ENCODE results near the gene LRRC40.
"Not testable (repeated sequence)": the region's sequence is repeated elsewhere in the genome, so short reads cannot be mapped to it uniquely, and the experiment has no call there.

LRRC40 gene

GRCh38 chr1:70192446-70192845 lies 12.9 kb downstream of the LRRC40 start:
- CTCF ChIA-PET = interaction anchor here (1.0 kb wide), 1 partner anchor 24 kb away, joined by 3 read pairs; no protein-coding TSS in a partner anchor

GRCh38 chr1:70190180-70190579 lies 15.2 kb downstream of the LRRC40 start:
- H3K27ac ChIP-seq (ENCODE audit: insufficient read depth in 1 of 2, low read depth in 1 of 2, low read length in 2 of 2, poor library complexity in 1 of 2, severe bottlenecking in 2 of 2) = no peak overlapping the region
- no peaks in the 10 kb centered on the region for H3K9me3 ChIP-seq (ENCODE audit: control extremely low read depth in 1 of 5, control insufficient read depth in 4 of 5, insufficient read depth in 2 of 5, low read depth in 1 of 5, low read length in 4 of 5)
- H3K36me3 ChIP-seq (ENCODE audit: control insufficient read depth in 4 of 4, insufficient read depth in 4 of 4, low read length in 3 of 4) = peaks cover 0 to 4% (median 0%) of the 10 kb centered on the region in 4 experiments
- no peaks in the 10 kb centered on the region for H3K4me1 ChIP-seq (ENCODE audit: control extremely low read depth in 1 of 4, control insufficient read depth in 4 of 4, insufficient read depth in 4 of 4, low read length in 3 of 4)
- no peaks in the 10 kb centered on the region for H3K27me3 ChIP-seq (replicated peaks in 2 of 5; ENCODE audit: control insufficient read depth in 4 of 5, insufficient read depth in 5 of 5, low read length in 4 of 5)
- ChIA-PET CTCF (interaction anchor here (0.7 to 1.7 kb wide), 2 partner anchors 22 to 24 kb away, joined by 3 to 5 read pairs; no protein-coding TSS in a partner anchor), POLR2A (interaction anchor here (0.6 kb wide), 1 partner anchor 854 kb away, joined by 5 read pairs; no protein-coding TSS in a partner anchor)
- DNase-seq = no peak
- H3K4me3 ChIP-seq (ENCODE audit: control insufficient read depth in 1 of 7, extremely low read depth in 1 of 7, insufficient read depth in 4 of 7, low read depth in 2 of 7, low read length in 6 of 7) = no peak overlapping the region

More at GRCh38 chr1:70192446-70192845, 12.9 kb downstream of the LRRC40 start:
- H3K4me1 ChIP-seq (ENCODE audit: control extremely low read depth in 1 of 4, control insufficient read depth in 4 of 4, insufficient read depth in 4 of 4, low read length in 3 of 4); DNase-seq; H3K27me3 ChIP-seq (replicated peaks in 2 of 5; ENCODE audit: control insufficient read depth in 4 of 5, insufficient read depth in 5 of 5, low read length in 4 of 5); H3K9me3 ChIP-seq (ENCODE audit: control extremely low read depth in 1 of 5, control insufficient read depth in 4 of 5, insufficient read depth in 2 of 5, low read depth in 1 of 5, low read length in 4 of 5); POLR2A ChIA-PET; H3K27ac ChIP-seq (ENCODE audit: insufficient read depth in 1 of 2, low read depth in 1 of 2, low read length in 2 of 2, poor library complexity in 1 of 2, severe bottlenecking in 2 of 2); H3K36me3 ChIP-seq (ENCODE audit: control insufficient read depth in 4 of 4, insufficient read depth in 4 of 4, low read length in 3 of 4); H3K4me3 ChIP-seq (ENCODE audit: control insufficient read depth in 1 of 7, extremely low read depth in 1 of 7, insufficient read depth in 4 of 7, low read depth in 2 of 7, low read length in 6 of 7): not testable (repeated sequence)

- WGBS (ENCODE audit: insufficient coverage) = no CpG with 5 or more reads among the region's 2 CpGs
- Histone ChIP-seq H3K4me3 (ENCODE audit: control insufficient read depth in 1 of 7, extremely low read depth in 1 of 7, insufficient read depth in 4 of 7, low read depth in 2 of 7, low read length in 6 of 7) (no peak overlapping the region), H3K27ac (ENCODE audit: insufficient read depth in 1 of 2, low read depth in 1 of 2, low read length in 2 of 2, poor library complexity in 1 of 2, severe bottlenecking in 2 of 2) (no peak overlapping the region), H3K9me3 (ENCODE audit: control extremely low read depth in 1 of 5, control insufficient read depth in 4 of 5, insufficient read depth in 2 of 5, low read depth in 1 of 5, low read length in 4 of 5) (no peaks in the 10 kb centered on the region), H3K36me3 (ENCODE audit: control insufficient read depth in 4 of 4, insufficient read depth in 4 of 4, low read length in 3 of 4) (peaks cover 0 to 4% (median 2%) of the 10 kb centered on the region in 4 experiments), H3K27me3 (replicated peaks in 2 of 5; ENCODE audit: control insufficient read depth in 4 of 5, insufficient read depth in 5 of 5, low read length in 4 of 5) (no peaks in the 10 kb centered on the region), H3K4me1 (ENCODE audit: control extremely low read depth in 1 of 4, control insufficient read depth in 4 of 4, insufficient read depth in 4 of 4, low read length in 3 of 4) (no peaks in the 10 kb centered on the region)
- no peak for DNase-seq
- POLR2A ChIA-PET = no interaction called here
- CTCF ChIA-PET = no interaction called here
Measured at GRCh38 chr1:70188522-70188921, 16.9 kb downstream of the LRRC40 start.

GRCh38 chr1:70185181-70185580 lies 20.2 kb downstream of the LRRC40 start:
- H3K9me3 ChIP-seq (ENCODE audit: control extremely low read depth in 1 of 5, control insufficient read depth in 4 of 5, insufficient read depth in 2 of 5, low read depth in 1 of 5, low read length in 4 of 5); H3K4me1 ChIP-seq (ENCODE audit: control extremely low read depth in 1 of 4, control insufficient read depth in 4 of 4, insufficient read depth in 4 of 4, low read length in 3 of 4); H3K36me3 ChIP-seq (ENCODE audit: control insufficient read depth in 4 of 4, insufficient read depth in 4 of 4, low read length in 3 of 4); DNase-seq; H3K27ac ChIP-seq (ENCODE audit: insufficient read depth in 1 of 2, low read depth in 1 of 2, low read length in 2 of 2, poor library complexity in 1 of 2, severe bottlenecking in 2 of 2); H3K4me3 ChIP-seq (ENCODE audit: control insufficient read depth in 1 of 7, extremely low read depth in 1 of 7, insufficient read depth in 4 of 7, low read depth in 2 of 7, low read length in 6 of 7); POLR2A ChIA-PET; CTCF ChIA-PET; H3K27me3 ChIP-seq (replicated peaks in 2 of 5; ENCODE audit: control insufficient read depth in 4 of 5, insufficient read depth in 5 of 5, low read length in 4 of 5): not testable (repeated sequence)
- WGBS (ENCODE audit: insufficient coverage) = 100% methylated on average over 2 of the region's 3 CpGs

- Histone ChIP-seq H3K9me3 (ENCODE audit: control extremely low read depth in 1 of 5, control insufficient read depth in 4 of 5, insufficient read depth in 2 of 5, low read depth in 1 of 5, low read length in 4 of 5) (no peaks in the 10 kb centered on the region), H3K27me3 (replicated peaks in 2 of 5; ENCODE audit: control insufficient read depth in 4 of 5, insufficient read depth in 5 of 5, low read length in 4 of 5) (no peaks in the 10 kb centered on the region), H3K36me3 (ENCODE audit: control insufficient read depth in 4 of 4, insufficient read depth in 4 of 4, low read length in 3 of 4) (peaks cover 0 to 21% (median 7%) of the 10 kb centered on the region in 4 experiments), H3K4me3 (ENCODE audit: control insufficient read depth in 1 of 7, extremely low read depth in 1 of 7, insufficient read depth in 4 of 7, low read depth in 2 of 7, low read length in 6 of 7) (no peak overlapping the region), H3K4me1 (ENCODE audit: control extremely low read depth in 1 of 4, control insufficient read depth in 4 of 4, insufficient read depth in 4 of 4, low read length in 3 of 4) (peaks cover 0 to 3% (median 0%) of the 10 kb centered on the region in 4 experiments), H3K27ac (ENCODE audit: insufficient read depth in 1 of 2, low read depth in 1 of 2, low read length in 2 of 2, poor library complexity in 1 of 2, severe bottlenecking in 2 of 2) (no peak overlapping the region)
- POLR2A ChIA-PET = no interaction called here
- CTCF ChIA-PET = no interaction called here
- DNase-seq = no peak
- no CpG with 5 or more reads among the region's 1 CpG for WGBS (ENCODE audit: insufficient coverage)
Measured at GRCh38 chr1:70171512-70171911, 33.9 kb downstream of the LRRC40 start.

GRCh38 chr1:70169018-70169839 lies 36.1 kb downstream of the LRRC40 start:
- ChIA-PET CTCF (interaction anchor here (1.8 to 2.5 kb wide), 2 partner anchors 19 to 21 kb away, joined by 5 to 8 read pairs; no protein-coding TSS in a partner anchor), POLR2A (no interaction called here)
- Histone ChIP-seq H3K27ac (ENCODE audit: insufficient read depth in 1 of 2, low read depth in 1 of 2, low read length in 2 of 2, poor library complexity in 1 of 2, severe bottlenecking in 2 of 2) (no peak overlapping the region), H3K36me3 (ENCODE audit: control insufficient read depth in 4 of 4, insufficient read depth in 4 of 4, low read length in 3 of 4) (peaks cover 0 to 12% (median 6%) of the 10 kb centered on the region in 4 experiments), H3K27me3 (replicated peaks in 2 of 5; ENCODE audit: control insufficient read depth in 4 of 5, insufficient read depth in 5 of 5, low read length in 4 of 5) (no peaks in the 10 kb centered on the region), H3K4me3 (ENCODE audit: control insufficient read depth in 1 of 7, extremely low read depth in 1 of 7, insufficient read depth in 4 of 7, low read depth in 2 of 7, low read length in 6 of 7) (no peak overlapping the region), H3K4me1 (ENCODE audit: control extremely low read depth in 1 of 4, control insufficient read depth in 4 of 4, insufficient read depth in 4 of 4, low read length in 3 of 4) (peaks cover 0 to 3% (median 0%) of the 10 kb centered on the region in 4 experiments), H3K9me3 (ENCODE audit: control extremely low read depth in 1 of 5, control insufficient read depth in 4 of 5, insufficient read depth in 2 of 5, low read depth in 1 of 5, low read length in 4 of 5) (no peaks in the 10 kb centered on the region)
- DNase-seq = no peak
- 100% methylated on average over 3 of the region's 5 CpGs for WGBS (ENCODE audit: insufficient coverage)

- ChIA-PET CTCF (interaction anchor here (1.4 to 2.5 kb wide), 3 partner anchors 18 to 33 kb away, joined by 3 to 8 read pairs (median 5); no protein-coding TSS in a partner anchor), POLR2A (no interaction called here)
- H3K9me3 ChIP-seq (ENCODE audit: control extremely low read depth in 1 of 5, control insufficient read depth in 4 of 5, insufficient read depth in 2 of 5, low read depth in 1 of 5, low read length in 4 of 5) = no peaks in the 10 kb centered on the region
- H3K27me3 ChIP-seq (replicated peaks in 2 of 5; ENCODE audit: control insufficient read depth in 4 of 5, insufficient read depth in 5 of 5, low read length in 4 of 5) = no peaks in the 10 kb centered on the region
- no peak overlapping the region for H3K4me3 ChIP-seq (ENCODE audit: control insufficient read depth in 1 of 7, extremely low read depth in 1 of 7, insufficient read depth in 4 of 7, low read depth in 2 of 7, low read length in 6 of 7)
- no peak for DNase-seq
- peaks cover 0 to 3% (median 0%) of the 10 kb centered on the region in 4 experiments for H3K4me1 ChIP-seq (ENCODE audit: control extremely low read depth in 1 of 4, control insufficient read depth in 4 of 4, insufficient read depth in 4 of 4, low read length in 3 of 4)
- peaks cover 0 to 10% (median 6%) of the 10 kb centered on the region in 4 experiments for H3K36me3 ChIP-seq (ENCODE audit: control insufficient read depth in 4 of 4, insufficient read depth in 4 of 4, low read length in 3 of 4)
- no peak overlapping the region for H3K27ac ChIP-seq (ENCODE audit: insufficient read depth in 1 of 2, low read depth in 1 of 2, low read length in 2 of 2, poor library complexity in 1 of 2, severe bottlenecking in 2 of 2)
Measured at GRCh38 chr1:70168283-70168682, 37.1 kb downstream of the LRRC40 start.

All from common myeloid progenitor, CD34-positive (primary cell).